Natural killer cell treated with Interleukin-12 subunit alpha and Interleukin-12 subunit beta and Interleukin-15 and Interleukin-18, amount 100 ng/mL, for 72 hours (primary cell): ENCODE data around the gene SPATA31E1. TPM values are rescaled to one million over a fixed set of nuclear protein-coding genes. Genes with fewer than 3 reads are reported as not detected.

Experiments
- ATAC-seq, 2 donors: fragments of 150-1000 bp; cut with Tn5 transposase in 1 of 2; sonication (Bioruptor Pico), chemical (Tn5 transposase) in 1 of 2; 2 replicates each; pipeline ENCODE4 v1.10.0; 2021
- DNase-seq: peaks from one replicate; pipeline ENCODE4 v3.0.0; 2022; ENCODE audit warnings: low spot score
- H3K27ac Mint-ChIP-seq, 2 donors: 1 replicate in 1 of 2; 2 replicates in 1 of 2; pipeline ENCODE4 v1.8.0; 2022; ENCODE audit warnings: mixed read lengths in 2 of 2, mild to moderate bottlenecking in 1 of 2, moderate library complexity in 1 of 2
- H3K27me3 Mint-ChIP-seq, 2 donors: 1 replicate in 1 of 2; 2 replicates in 1 of 2; pipeline ENCODE4 v1.8.0; 2022; ENCODE audit warnings: mixed read lengths in 2 of 2
- H3K36me3 Mint-ChIP-seq: one replicate; pipeline ENCODE4 v1.8.0; 2022; ENCODE audit warnings: mixed read lengths
- H3K4me1 Mint-ChIP-seq, 2 donors: 1 replicate in 1 of 2; 2 replicates in 1 of 2; pipeline ENCODE4 v1.8.0; 2022; ENCODE audit warnings: low read depth in 2 of 2, mixed read lengths in 2 of 2, mild to moderate bottlenecking in 1 of 2
- H3K4me3 Mint-ChIP-seq: one replicate; pipeline ENCODE4 v1.8.0; 2022; ENCODE audit warnings: mixed read lengths
- H3K9me3 Mint-ChIP-seq: 2 replicates; pipeline ENCODE4 v1.8.0; 2022; ENCODE audit warnings: mixed read lengths
- total RNA-seq, 2 donors: library from RNA; stranded (reverse); gene quantifications; one replicate each; pipeline ENCODE4 v1.2.3, GENCODE V29; 2022

The SPATA31E1 gene
- total RNA-seq, 2 donors from 2014 or later: not detected

DNA sequence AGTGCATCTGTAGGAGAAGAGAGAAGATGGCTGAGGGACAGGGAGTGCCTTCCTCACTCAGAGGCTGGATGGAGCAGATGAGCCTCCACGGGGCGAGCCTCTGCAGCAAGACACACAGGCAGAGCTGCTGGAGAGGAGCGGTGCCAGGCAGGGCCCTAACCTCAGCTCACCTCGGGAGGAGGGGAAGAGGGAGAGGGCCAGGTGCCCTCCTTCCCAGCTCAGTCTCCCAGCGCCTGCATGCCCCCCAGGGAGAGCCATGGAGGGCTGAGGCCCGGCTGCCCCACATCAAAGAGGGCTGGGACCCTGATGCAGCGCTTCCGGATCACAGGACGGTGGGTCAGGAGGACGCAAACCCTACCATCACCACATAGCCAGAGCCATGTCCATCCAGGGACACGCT, 13.6 kb upstream of the SPATA31E1 start:
- Mint-ChIP-seq H3K4me1 (peaks cover 4 to 8% of the 10 kb centered on the region in 2 donors), H3K36me3 (no peaks in the 10 kb centered on the region), H3K27me3 (peaks cover 9 to 29% of the 10 kb centered on the region in 2 donors), H3K4me3 (no peak overlapping the region), H3K9me3 (peaks cover 5% of the 10 kb centered on the region), H3K27ac (no peak overlapping the region)
- DNase-seq: no peak
- ATAC-seq: no peak

GRCh38 chr9:87871425-87872078, 11.1 kb upstream of the SPATA31E1 start:
- Mint-ChIP-seq H3K36me3 (no peaks in the 10 kb centered on the region), H3K4me3 (no peak overlapping the region), H3K27me3 (peaks cover 8 to 12% of the 10 kb centered on the region in 2 donors), H3K4me1 (peaks cover 4 to 8% of the 10 kb centered on the region in 2 donors), H3K9me3 (peaks cover 5% of the 10 kb centered on the region), H3K27ac (no peak overlapping the region)
- DNase-seq (no peak), ATAC-seq (no peak)

DNA sequence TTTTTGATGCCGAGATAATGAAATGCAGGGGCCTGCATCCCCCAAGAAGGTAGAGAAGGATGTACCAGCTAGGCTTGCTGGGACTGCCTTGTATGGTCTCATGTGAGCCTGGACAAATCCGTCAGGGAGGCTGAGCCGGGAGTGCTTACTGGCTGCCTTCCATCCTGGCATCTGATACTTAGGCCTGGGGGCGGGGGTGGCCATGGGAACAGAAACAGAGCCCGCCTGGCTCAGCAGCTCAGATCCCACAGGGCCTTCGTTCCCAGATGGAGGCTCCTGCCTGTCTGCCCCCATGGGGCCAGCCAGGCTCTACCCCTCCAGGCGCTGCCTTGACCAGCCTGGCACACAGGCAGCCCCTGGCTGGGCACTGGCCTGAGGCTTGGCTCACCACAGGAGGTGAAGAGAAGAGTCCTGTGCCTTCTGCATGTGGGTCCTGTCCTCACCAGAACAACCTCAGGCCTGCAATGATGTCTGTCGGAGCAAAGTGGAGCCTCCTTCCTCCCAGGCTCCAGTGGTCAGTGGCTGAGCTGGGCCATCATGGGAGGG, 10.5 kb upstream of the SPATA31E1 start:
- peaks cover 5% of the 10 kb centered on the region for H3K9me3 Mint-ChIP-seq
- DNase-seq (no peak), ATAC-seq (peak in 1 of 2 donors; percentile 18)
- no peaks in the 10 kb centered on the region for H3K36me3 Mint-ChIP-seq
- no peak overlapping the region for H3K27ac Mint-ChIP-seq
- peaks cover 7% of the 10 kb centered on the region in 2 donors for H3K27me3 Mint-ChIP-seq
- no peak overlapping the region for H3K4me3 Mint-ChIP-seq
- H3K4me1 Mint-ChIP-seq: peaks cover 4 to 8% of the 10 kb centered on the region in 2 donors

- peaks cover 4 to 8% of the 10 kb centered on the region in 2 donors for H3K4me1 Mint-ChIP-seq
- peaks cover 5% of the 10 kb centered on the region for H3K9me3 Mint-ChIP-seq
- ATAC-seq (no peak), DNase-seq (no peak)
- peaks cover 7 to 10% of the 10 kb centered on the region in 2 donors for H3K27me3 Mint-ChIP-seq
- H3K27ac Mint-ChIP-seq: no peak overlapping the region
- no peak overlapping the region for H3K4me3 Mint-ChIP-seq
- no peaks in the 10 kb centered on the region for H3K36me3 Mint-ChIP-seq
These were observed 8.9 kb upstream of the SPATA31E1 start for GRCh38 chr9:87873607-87874303.

DNA sequence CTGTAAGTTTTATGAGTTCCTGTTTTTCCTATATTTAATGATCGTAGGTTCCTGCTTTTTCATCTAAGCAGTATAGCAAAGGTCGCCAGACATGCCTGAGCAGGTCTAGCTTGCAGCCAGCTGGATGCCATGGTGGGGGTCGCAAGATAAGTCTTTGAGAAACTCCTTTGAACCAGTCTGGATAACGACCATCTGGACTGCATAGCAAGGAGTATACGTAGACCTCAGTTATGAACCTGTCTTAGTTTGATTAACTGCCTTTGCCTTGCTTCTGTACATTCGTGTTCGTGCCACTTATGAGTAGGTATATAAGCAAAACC, 8.4 kb upstream of the SPATA31E1 start:
- peaks cover 5% of the 10 kb centered on the region for H3K9me3 Mint-ChIP-seq
- peaks cover 7 to 11% of the 10 kb centered on the region in 2 donors for H3K27me3 Mint-ChIP-seq
- no peaks in the 10 kb centered on the region for H3K36me3 Mint-ChIP-seq
- H3K4me3 Mint-ChIP-seq: no peak overlapping the region
- H3K27ac Mint-ChIP-seq: no peak overlapping the region
- DNase-seq (no peak), ATAC-seq (no peak)
- H3K4me1 Mint-ChIP-seq: peaks cover 4 to 8% of the 10 kb centered on the region in 2 donors

GRCh38 chr9:87875060-87875459, 7.6 kb upstream of the SPATA31E1 start:
- Mint-ChIP-seq H3K4me1 (no peaks in the 10 kb centered on the region), H3K27me3 (peaks cover 4 to 11% of the 10 kb centered on the region in 2 donors), H3K36me3 (no peaks in the 10 kb centered on the region), H3K4me3 (no peak overlapping the region), H3K9me3 (no peaks in the 10 kb centered on the region), H3K27ac (no peak overlapping the region)
- ATAC-seq: no peak
- DNase-seq: no peak

GRCh38 chr9:87875831-87876545, 6.7 kb upstream of the SPATA31E1 start:
- H3K36me3 Mint-ChIP-seq: no peaks in the 10 kb centered on the region
- H3K27ac Mint-ChIP-seq: no peak overlapping the region
- H3K4me3 Mint-ChIP-seq: no peak overlapping the region
- H3K27me3 Mint-ChIP-seq: peaks cover 5 to 11% of the 10 kb centered on the region in 2 donors
- DNase-seq (no peak), ATAC-seq (no peak)
- H3K4me1 Mint-ChIP-seq: no peaks in the 10 kb centered on the region
- no peaks in the 10 kb centered on the region for H3K9me3 Mint-ChIP-seq

DNA sequence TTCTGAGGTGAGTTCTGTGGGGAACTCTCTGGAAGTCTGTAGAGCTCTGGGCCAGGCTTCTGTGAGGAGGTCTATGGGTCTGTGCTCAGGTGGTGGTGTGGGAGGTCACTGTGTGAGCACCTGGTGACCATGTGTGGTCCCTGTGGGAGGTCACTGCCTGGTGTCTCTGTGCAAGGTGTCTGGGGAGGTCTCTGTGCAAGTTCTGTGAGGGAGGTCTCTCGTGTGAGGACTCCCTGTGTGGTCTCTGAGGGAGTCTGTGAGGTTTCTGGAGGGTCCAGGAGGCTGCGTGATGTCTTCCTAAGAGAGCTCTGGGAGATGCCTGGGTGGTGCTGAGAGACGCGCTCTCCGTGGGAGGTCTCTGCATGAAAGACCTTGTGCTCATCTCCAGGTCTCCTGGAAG, 6.0 kb upstream of the SPATA31E1 start:
- Mint-ChIP-seq H3K4me3 (no peak overlapping the region), H3K36me3 (no peaks in the 10 kb centered on the region), H3K4me1 (no peaks in the 10 kb centered on the region), H3K27ac (no peak overlapping the region), H3K9me3 (no peaks in the 10 kb centered on the region), H3K27me3 (peaks cover 5 to 17% of the 10 kb centered on the region in 2 donors)
- peak in 1 of 2 donors; percentile 2 for ATAC-seq
- DNase-seq: no peak

DNA sequence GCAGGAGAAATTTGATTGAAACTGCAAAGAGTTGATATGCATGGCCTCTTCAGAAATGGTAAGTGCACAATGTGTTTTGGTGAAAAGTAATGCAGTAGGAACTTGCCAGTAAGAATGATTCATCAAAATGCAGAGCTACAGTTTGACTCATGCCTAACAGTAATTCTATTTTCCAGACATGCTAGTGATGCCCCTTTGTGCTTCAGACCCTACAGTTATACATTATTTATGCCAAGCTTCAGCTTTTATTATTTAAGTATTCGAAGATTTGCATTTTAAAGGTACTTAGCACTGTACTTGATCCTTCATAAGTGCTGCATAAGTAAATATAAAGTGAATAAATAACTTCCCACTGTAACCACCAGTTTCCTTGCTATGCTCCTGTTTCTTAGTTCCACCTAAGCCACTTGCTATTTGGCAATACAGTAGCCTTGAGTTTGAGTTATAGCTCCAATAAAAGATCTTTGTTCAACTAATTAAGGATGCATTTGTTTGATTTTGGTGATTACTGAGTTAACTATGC, 3.6 kb upstream of the SPATA31E1 start:
- no peak for DNase-seq
- Mint-ChIP-seq H3K36me3 (no peaks in the 10 kb centered on the region), H3K27me3 (peaks cover 5 to 13% of the 10 kb centered on the region in 2 donors), H3K27ac (no peak overlapping the region), H3K4me1 (no peaks in the 10 kb centered on the region), H3K9me3 (no peaks in the 10 kb centered on the region), H3K4me3 (no peak overlapping the region)
- ATAC-seq: no peak

DNA sequence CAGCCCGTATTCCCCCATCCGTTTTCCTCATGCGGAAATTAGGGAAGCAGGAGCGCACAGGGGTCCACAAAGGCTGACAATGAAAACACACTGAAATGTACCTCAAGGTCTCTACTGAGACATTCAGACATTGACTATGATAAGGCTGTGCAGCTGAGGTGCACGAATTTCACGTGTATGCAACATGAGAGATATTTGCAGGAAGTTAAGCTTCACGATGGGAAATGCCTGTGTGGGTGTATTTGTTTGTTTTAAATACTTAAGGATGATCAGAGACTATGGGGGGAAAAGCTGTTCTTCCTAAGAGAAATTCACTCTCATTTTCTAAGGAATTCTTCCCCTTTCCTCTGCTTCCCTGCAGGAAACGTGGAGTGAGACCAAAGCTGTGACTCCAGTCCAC, 2.6 kb upstream of the SPATA31E1 start:
- no peak overlapping the region for H3K27ac Mint-ChIP-seq
- ATAC-seq: no peak
- DNase-seq: no peak
- H3K4me1 Mint-ChIP-seq: no peaks in the 10 kb centered on the region
- no peaks in the 10 kb centered on the region for H3K9me3 Mint-ChIP-seq
- H3K4me3 Mint-ChIP-seq: no peak overlapping the region
- no peaks in the 10 kb centered on the region for H3K36me3 Mint-ChIP-seq
- peaks cover 5 to 13% of the 10 kb centered on the region in 2 donors for H3K27me3 Mint-ChIP-seq

GRCh38 chr9:87880683-87881082, 2.0 kb upstream of the SPATA31E1 start:
- Mint-ChIP-seq H3K9me3 (no peaks in the 10 kb centered on the region), H3K27me3 (peaks cover 5 to 13% of the 10 kb centered on the region in 2 donors), H3K36me3 (no peaks in the 10 kb centered on the region), H3K4me1 (no peaks in the 10 kb centered on the region), H3K27ac (no peak overlapping the region), H3K4me3 (no peak overlapping the region)
- ATAC-seq: no peak
- no peak for DNase-seq

DNA sequence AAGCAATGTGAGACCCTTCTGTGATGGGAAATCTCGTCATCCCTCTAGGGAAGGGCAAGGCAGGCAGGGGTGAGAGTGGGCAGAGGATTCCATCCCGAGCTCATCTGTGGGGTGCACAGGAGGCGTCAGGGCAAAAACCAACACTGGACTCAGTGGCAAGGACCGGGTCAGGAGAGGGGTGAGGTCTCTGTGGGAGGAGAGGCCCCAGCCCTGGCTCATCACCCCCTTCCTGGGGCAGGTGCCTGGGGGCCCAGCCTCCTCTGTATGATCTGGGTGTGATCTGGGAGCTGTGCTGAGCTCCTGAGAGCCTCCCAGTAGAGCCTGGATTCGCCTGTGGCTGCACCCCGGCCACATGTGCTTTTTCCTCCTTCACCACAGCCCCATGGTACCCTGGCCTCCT, 597 bp downstream of the SPATA31E1 start:
- DNase-seq: no peak
- H3K36me3 Mint-ChIP-seq: no peaks in the 10 kb centered on the region
- no peak for ATAC-seq
- H3K4me1 Mint-ChIP-seq: no peaks in the 10 kb centered on the region
- no peak overlapping the region for H3K4me3 Mint-ChIP-seq
- no peak overlapping the region for H3K27ac Mint-ChIP-seq
- no peaks in the 10 kb centered on the region for H3K9me3 Mint-ChIP-seq
- peaks cover 5 to 10% of the 10 kb centered on the region in 2 donors for H3K27me3 Mint-ChIP-seq

- no peak for DNase-seq
- peaks cover 5 to 6% of the 10 kb centered on the region in 2 donors for H3K27me3 Mint-ChIP-seq
- H3K36me3 Mint-ChIP-seq: no peaks in the 10 kb centered on the region
- H3K4me1 Mint-ChIP-seq: no peaks in the 10 kb centered on the region
- no peak overlapping the region for H3K4me3 Mint-ChIP-seq
- H3K27ac Mint-ChIP-seq: no peak overlapping the region
- ATAC-seq: no peak
- H3K9me3 Mint-ChIP-seq: no peaks in the 10 kb centered on the region
These were observed 1.3 kb downstream of the SPATA31E1 start for GRCh38 chr9:87883990-87884389.
